MCF 10A (cell line): ENCODE results near the gene NRXN3. TPM values are rescaled to one million over a fixed set of nuclear protein-coding genes. Genes with fewer than 3 reads are reported as not detected.

ENCODE experiments used
- BruUV-seq: library from RNA; stranded (reverse); fragments of 400-500 nt; replicated peaks from 2 replicates; lab custom pipeline; 2021; lab: Mats Ljungman, UMichigan
- CTCF ChIA-PET: fragments of 300-600 bp; sonication (Branson Sonifier 250); formaldehyde crosslinking; extraction: SDS; loops from one replicate; lab custom pipeline; 2021; ENCODE audit warnings: antibody characterized with exemption, inconsistent platforms; lab: Yijun Ruan, JAX
- POLR2A ChIA-PET: fragments of 300-600, 350-650 bp; sonication (Branson Sonifier 250); formaldehyde crosslinking; extraction: SDS; loops from one replicate; lab custom pipeline; 2020; ENCODE audit warnings: antibody characterized with exemption, inconsistent platforms; lab: Yijun Ruan, JAX
- DNase-seq: peaks from one replicate; pipeline ENCODE4 v3.0.0-alpha.2; 2018; ENCODE audit not compliant: unreplicated experiment
- H3K27ac Mint-ChIP-seq: one replicate; pipeline ENCODE4 v1.8.0; 2022; ENCODE audit warnings: mild to moderate bottlenecking, low read depth, mixed read lengths; ENCODE audit not compliant: unreplicated experiment
- H3K27me3 Mint-ChIP-seq: one replicate; pipeline ENCODE4 v1.8.0; 2022; ENCODE audit warnings: mixed read lengths; ENCODE audit not compliant: insufficient read depth, unreplicated experiment
- H3K36me3 Mint-ChIP-seq: one replicate; pipeline ENCODE4 v1.8.0; 2022; ENCODE audit warnings: mild to moderate bottlenecking, moderate library complexity, mixed read lengths; ENCODE audit not compliant: insufficient read depth, unreplicated experiment
- H3K4me1 Mint-ChIP-seq: one replicate; pipeline ENCODE4 v1.8.0; 2022; ENCODE audit warnings: mixed read lengths; ENCODE audit not compliant: insufficient read depth, unreplicated experiment
- H3K4me3 Mint-ChIP-seq: one replicate; pipeline ENCODE4 v1.8.0; 2022; ENCODE audit warnings: mild to moderate bottlenecking, moderate library complexity, mixed read lengths; ENCODE audit not compliant: unreplicated experiment
- H3K9me3 Mint-ChIP-seq: one replicate; pipeline ENCODE4 v1.8.0; 2022; ENCODE audit warnings: mixed read lengths; ENCODE audit not compliant: unreplicated experiment
- intact Hi-C: fragments of 100-400 bp; cut with micrococcal nuclease; formaldehyde crosslinking; loops from 2 replicates; pipeline ENCODE4 v1.14.1; 2022
- total RNA-seq: library from RNA; stranded (reverse); gene quantifications from 2 replicates; pipeline ENCODE4 v1.2.3, GENCODE V29; 2022
- TF ChIP-seq, protein P1 (sequence below): fragments of 200-600 bp; IDR thresholded peaks from one replicate; pipeline ENCODE4 v1.8.0; 2022; ENCODE audit warnings: antibody characterized with exemption, mild to moderate bottlenecking; ENCODE audit not compliant: unreplicated experiment

Gene NRXN3
- total RNA-seq, 1 experiment from 2014 or later, result not detected

DNA sequence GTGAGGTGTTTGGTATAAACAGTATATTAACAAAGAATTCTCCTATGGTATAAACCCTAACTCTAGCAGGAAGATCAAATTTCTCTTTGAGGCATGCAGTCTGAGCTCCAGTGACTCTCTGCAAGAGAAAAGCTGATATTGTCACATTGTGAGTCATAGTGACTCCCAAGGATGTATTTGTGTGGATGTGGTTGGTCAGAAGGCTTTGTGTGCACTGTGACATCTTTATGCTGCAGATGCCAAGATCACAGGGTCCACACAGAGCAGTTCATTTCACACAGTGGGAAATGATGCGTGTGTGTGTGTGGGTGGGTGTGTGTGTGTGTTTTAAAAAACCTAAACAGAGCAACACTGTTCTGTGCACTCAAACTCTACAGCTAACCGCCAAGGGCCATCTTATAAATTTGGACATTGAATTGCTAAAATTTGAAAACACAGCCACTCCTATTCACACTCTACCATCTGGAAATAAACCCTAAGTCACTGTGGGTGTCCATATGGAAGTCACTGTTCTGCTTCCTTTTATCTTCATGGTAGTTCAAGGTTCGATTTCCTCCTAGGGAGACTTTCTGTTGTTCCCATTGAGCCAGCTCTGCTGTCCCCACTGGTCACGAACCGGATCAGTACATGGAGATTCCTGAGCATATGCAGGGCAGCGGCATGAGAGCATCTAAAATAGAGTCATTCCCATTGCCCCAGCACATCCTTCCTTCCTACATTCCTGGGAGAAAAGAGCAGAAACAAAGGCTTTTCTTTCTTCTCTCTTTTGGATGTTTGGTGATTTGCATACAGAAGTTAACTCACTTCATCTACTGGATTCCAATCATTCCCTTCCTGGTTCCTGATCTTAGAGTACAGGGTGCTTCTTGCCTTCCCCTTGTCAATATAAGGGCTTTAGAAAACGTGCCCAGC, 1313.6 kb downstream of the NRXN3 start:
- H3K9me3 Mint-ChIP-seq, result no peaks in the 10 kb centered on the region
- H3K27ac Mint-ChIP-seq, result no peak overlapping the region
- no TSS peak for BruUV-seq
- CTCF ChIA-PET, result no interaction called here
- POLR2A ChIA-PET, result no interaction called here
- H3K36me3 Mint-ChIP-seq, result no peaks in the 10 kb centered on the region
- H3K4me3 Mint-ChIP-seq, result no peak overlapping the region
- DNase-seq, result no peak
- TF ChIP-seq, protein P1, sequence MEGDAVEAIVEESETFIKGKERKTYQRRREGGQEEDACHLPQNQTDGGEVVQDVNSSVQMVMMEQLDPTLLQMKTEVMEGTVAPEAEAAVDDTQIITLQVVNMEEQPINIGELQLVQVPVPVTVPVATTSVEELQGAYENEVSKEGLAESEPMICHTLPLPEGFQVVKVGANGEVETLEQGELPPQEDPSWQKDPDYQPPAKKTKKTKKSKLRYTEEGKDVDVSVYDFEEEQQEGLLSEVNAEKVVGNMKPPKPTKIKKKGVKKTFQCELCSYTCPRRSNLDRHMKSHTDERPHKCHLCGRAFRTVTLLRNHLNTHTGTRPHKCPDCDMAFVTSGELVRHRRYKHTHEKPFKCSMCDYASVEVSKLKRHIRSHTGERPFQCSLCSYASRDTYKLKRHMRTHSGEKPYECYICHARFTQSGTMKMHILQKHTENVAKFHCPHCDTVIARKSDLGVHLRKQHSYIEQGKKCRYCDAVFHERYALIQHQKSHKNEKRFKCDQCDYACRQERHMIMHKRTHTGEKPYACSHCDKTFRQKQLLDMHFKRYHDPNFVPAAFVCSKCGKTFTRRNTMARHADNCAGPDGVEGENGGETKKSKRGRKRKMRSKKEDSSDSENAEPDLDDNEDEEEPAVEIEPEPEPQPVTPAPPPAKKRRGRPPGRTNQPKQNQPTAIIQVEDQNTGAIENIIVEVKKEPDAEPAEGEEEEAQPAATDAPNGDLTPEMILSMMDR, result no peak
- intact Hi-C loops, result no loop called here
- no peaks in the 10 kb centered on the region for H3K27me3 Mint-ChIP-seq
- no peaks in the 10 kb centered on the region for H3K4me1 Mint-ChIP-seq

DNA sequence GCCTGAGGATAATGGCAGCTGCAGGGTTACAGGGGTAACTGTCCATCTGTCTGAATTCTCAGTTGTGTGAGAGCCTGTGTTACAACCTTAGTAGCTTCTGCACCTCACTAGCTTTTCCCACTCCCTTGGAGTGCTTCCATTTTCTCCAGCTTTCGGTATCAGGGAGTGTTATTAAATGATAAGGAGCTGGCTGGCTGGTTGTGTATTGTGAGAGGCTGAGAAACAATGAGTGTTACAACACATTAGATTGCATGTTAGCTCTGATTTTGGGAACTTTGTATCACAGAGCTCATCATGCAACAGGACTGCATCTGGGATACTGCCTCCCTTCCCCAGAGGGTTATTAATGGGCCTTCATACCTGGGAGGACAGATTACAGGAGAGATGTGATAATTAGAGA, 1317.5 kb downstream of the NRXN3 start:
- Mint-ChIP-seq H3K36me3 (no peaks in the 10 kb centered on the region), H3K27me3 (no peaks in the 10 kb centered on the region), H3K9me3 (no peaks in the 10 kb centered on the region), H3K4me1 (no peaks in the 10 kb centered on the region), H3K4me3 (no peak overlapping the region), H3K27ac (no peak overlapping the region)
- ChIA-PET POLR2A (no interaction called here), CTCF (interaction anchor here (0.7 kb wide), 1 partner anchor 41 kb away, joined by 3 read pairs; no protein-coding TSS in a partner anchor)
- no peak for DNase-seq
- TF ChIP-seq, protein P1, result no peak
- intact Hi-C loops, result no loop called here
- BruUV-seq, result no TSS peak

- H3K9me3 Mint-ChIP-seq, result no peaks in the 10 kb centered on the region
- no peak overlapping the region for H3K4me3 Mint-ChIP-seq
- H3K36me3 Mint-ChIP-seq, result no peaks in the 10 kb centered on the region
- CTCF ChIA-PET, result no interaction called here
- no peaks in the 10 kb centered on the region for H3K4me1 Mint-ChIP-seq
- TF ChIP-seq, protein P1, result no peak
- H3K27me3 Mint-ChIP-seq, result no peaks in the 10 kb centered on the region
- POLR2A ChIA-PET, result no interaction called here
- H3K27ac Mint-ChIP-seq, result no peak overlapping the region
- no TSS peak for BruUV-seq
- no peak for DNase-seq
- intact Hi-C loops, result no loop called here
These were observed 1321.0 kb downstream of the NRXN3 start for GRCh38 chr14:79491161-79491560.

DNA sequence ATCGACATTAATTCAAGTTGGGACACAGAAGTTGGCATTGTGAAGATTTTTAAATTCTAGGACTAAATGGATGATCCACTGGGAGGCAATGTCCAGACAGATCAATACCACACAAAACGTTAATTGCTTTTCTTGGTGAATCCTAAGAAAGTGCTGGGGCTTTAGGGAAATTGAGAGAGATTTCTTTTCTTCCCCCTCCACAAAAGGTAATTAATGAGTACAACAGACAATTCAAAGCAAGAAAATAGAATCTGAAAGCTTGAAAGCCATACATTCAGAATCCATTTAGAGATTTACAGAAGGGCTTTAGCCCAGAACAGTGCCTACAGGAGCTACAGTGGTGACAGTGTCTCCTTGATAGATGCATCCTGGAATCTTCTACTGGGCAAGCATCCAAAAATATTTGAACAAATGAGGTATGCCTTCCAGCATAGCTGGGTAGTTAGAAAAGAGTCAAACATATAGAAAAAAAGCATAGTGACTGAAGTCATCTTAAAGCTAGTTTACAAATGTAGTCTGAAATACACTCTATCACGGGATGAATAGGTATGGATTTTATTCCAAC, 1323.0 kb downstream of the NRXN3 start:
- ChIA-PET CTCF (no interaction called here), POLR2A (no interaction called here)
- no TSS peak for BruUV-seq
- intact Hi-C loops, result no loop called here
- no peaks in the 10 kb centered on the region for H3K36me3 Mint-ChIP-seq
- H3K4me1 Mint-ChIP-seq, result no peaks in the 10 kb centered on the region
- no peak for DNase-seq
- peaks cover 2% of the 10 kb centered on the region for H3K27me3 Mint-ChIP-seq
- no peaks in the 10 kb centered on the region for H3K9me3 Mint-ChIP-seq
- TF ChIP-seq, protein P1, result no peak
- H3K4me3 Mint-ChIP-seq, result no peak overlapping the region
- no peak overlapping the region for H3K27ac Mint-ChIP-seq
